Measurements from ENCODE around the gene KCNH5. TPM values are rescaled to one million over a fixed set of nuclear protein-coding genes. Genes with fewer than 3 reads are reported as not detected.

The KCNH5 gene
- total RNA-seq, 2 experiments from 2014 or later: not detected

DNA sequence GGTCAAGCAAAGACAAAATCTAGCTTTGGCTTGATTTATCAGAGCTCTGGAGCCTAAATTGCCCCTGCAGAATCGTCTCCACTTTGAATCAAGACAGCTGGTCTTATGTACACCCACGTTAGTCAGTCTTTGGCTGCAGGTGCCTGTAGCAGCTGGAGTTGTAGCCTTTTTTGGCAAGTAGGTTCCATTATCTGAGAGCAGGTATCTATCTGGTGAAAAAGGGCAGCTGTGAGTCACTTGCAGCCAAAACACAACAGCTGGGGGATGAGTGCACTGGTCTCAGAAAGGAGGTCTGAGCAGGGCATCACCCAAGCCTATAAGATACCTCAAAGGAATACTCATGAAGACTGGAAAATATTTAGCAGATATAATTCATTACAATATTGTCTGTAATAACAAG is 43.6 kb upstream of the KCNH5 start:
- BruUV-seq (replicated peaks): no TSS peak
- Histone ChIP-seq H3K79me2 (ENCODE audit: insufficient read depth, low read depth, low read length) (no peaks in the 10 kb centered on the region), H2AFZ (ENCODE audit: low read length) (no peak overlapping the region), H3K4me3 (ENCODE audit: low read depth, low read length, poor library complexity, severe bottlenecking) (no peak overlapping the region), H4K20me1 (ENCODE audit: insufficient read depth, low read length) (no peaks in the 10 kb centered on the region), H3K27ac (ENCODE audit: low read depth, low read length, poor library complexity, severe bottlenecking) (no peak overlapping the region), H3K9me2 (ENCODE audit: insufficient read depth, low read length) (no peaks in the 10 kb centered on the region), H3K4me1 (ENCODE audit: insufficient read depth, low read length, poor library complexity, severe bottlenecking) (no peaks in the 10 kb centered on the region), H3K4me2 (ENCODE audit: low read length) (no peak overlapping the region), H3K9me3 (ENCODE audit: low read length) (no peaks in the 10 kb centered on the region), H3K36me3 (ENCODE audit: insufficient read depth, low read length) (no peaks in the 10 kb centered on the region)
- DNase-seq (ENCODE audit: low spot score): no peak
- ChIA-PET CTCF (ENCODE audit: unreplicated experiment) (no interaction called here), POLR2A (interaction anchor here (1.1 kb wide), 1 partner anchor 8 kb away, joined by 3 read pairs; no protein-coding TSS in a partner anchor)
- no peak for TF ChIP-seq EZH2phosphoT487 (IDR thresholded peaks at IDR 0.05; ENCODE audit: borderline replicate concordance, low read depth, low read length)
- TF ChIP-seq, protein P1, sequence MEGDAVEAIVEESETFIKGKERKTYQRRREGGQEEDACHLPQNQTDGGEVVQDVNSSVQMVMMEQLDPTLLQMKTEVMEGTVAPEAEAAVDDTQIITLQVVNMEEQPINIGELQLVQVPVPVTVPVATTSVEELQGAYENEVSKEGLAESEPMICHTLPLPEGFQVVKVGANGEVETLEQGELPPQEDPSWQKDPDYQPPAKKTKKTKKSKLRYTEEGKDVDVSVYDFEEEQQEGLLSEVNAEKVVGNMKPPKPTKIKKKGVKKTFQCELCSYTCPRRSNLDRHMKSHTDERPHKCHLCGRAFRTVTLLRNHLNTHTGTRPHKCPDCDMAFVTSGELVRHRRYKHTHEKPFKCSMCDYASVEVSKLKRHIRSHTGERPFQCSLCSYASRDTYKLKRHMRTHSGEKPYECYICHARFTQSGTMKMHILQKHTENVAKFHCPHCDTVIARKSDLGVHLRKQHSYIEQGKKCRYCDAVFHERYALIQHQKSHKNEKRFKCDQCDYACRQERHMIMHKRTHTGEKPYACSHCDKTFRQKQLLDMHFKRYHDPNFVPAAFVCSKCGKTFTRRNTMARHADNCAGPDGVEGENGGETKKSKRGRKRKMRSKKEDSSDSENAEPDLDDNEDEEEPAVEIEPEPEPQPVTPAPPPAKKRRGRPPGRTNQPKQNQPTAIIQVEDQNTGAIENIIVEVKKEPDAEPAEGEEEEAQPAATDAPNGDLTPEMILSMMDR (conservative IDR thresholded peaks at IDR 0.05; ENCODE audit: low read length): no peak
- intact Hi-C loops (cut with micrococcal nuclease; ENCODE audit: unreplicated experiment): no loop called here

DNA sequence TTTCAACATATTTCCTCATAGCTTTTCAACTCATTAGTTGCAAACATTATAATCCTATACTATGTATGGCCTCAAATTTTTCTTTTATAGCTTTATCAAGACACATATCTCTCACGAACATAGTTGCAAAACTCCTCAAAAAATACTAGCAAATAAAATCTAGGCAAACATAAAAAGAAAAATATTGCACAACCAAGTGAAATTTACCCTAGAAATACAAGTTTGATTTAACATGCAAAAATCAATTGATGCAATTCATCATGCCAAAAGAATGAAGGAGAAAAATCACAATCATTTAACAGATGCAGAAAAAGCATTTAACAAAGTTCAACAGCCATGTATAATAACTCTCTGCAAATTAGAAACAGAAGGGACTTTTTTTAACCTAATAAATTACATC is 33.3 kb upstream of the KCNH5 start:
- intact Hi-C loops (cut with micrococcal nuclease; ENCODE audit: unreplicated experiment): no loop called here
- Histone ChIP-seq H3K4me2 (ENCODE audit: low read length) (no peak overlapping the region), H3K4me1 (ENCODE audit: insufficient read depth, low read length, poor library complexity, severe bottlenecking) (no peaks in the 10 kb centered on the region), H2AFZ (ENCODE audit: low read length) (no peak overlapping the region), H3K4me3 (ENCODE audit: low read depth, low read length, poor library complexity, severe bottlenecking) (no peak overlapping the region), H3K9me2 (ENCODE audit: insufficient read depth, low read length) (no peaks in the 10 kb centered on the region), H4K20me1 (ENCODE audit: insufficient read depth, low read length) (no peaks in the 10 kb centered on the region), H3K27ac (ENCODE audit: low read depth, low read length, poor library complexity, severe bottlenecking) (no peak overlapping the region), H3K79me2 (ENCODE audit: insufficient read depth, low read depth, low read length) (no peaks in the 10 kb centered on the region), H3K9me3 (ENCODE audit: low read length) (no peaks in the 10 kb centered on the region), H3K36me3 (ENCODE audit: insufficient read depth, low read length) (no peaks in the 10 kb centered on the region)
- DNase-seq (ENCODE audit: low spot score): no peak
- ChIA-PET POLR2A (no interaction called here), CTCF (ENCODE audit: unreplicated experiment) (no interaction called here)
- TF ChIP-seq, protein P1 (conservative IDR thresholded peaks at IDR 0.05; ENCODE audit: low read length): no peak
- no peak for TF ChIP-seq EZH2phosphoT487 (IDR thresholded peaks at IDR 0.05; ENCODE audit: borderline replicate concordance, low read depth, low read length)
- BruUV-seq (replicated peaks): no TSS peak

DNA sequence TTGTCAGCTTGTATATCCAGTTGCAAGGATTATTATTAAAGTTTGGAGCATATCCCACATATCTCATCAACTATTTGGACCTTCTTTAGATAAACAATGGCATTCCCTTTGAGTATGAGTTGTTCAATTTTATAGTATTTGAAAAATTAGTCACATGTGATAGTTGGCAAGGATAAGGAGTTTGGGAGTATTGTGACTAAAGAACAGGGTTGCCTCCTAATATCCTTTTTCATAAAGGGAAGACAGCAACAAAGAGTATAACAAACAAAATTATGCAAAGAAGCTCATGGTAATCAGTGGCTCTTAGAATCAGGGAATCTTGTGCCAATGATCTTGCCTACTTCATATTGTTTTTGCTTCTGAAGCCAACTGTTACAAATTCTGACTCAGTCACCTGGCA is 31.2 kb upstream of the KCNH5 start:
- Histone ChIP-seq H3K9me2 (ENCODE audit: insufficient read depth, low read length) (no peaks in the 10 kb centered on the region), H3K27ac (ENCODE audit: low read depth, low read length, poor library complexity, severe bottlenecking) (no peak overlapping the region), H3K79me2 (ENCODE audit: insufficient read depth, low read depth, low read length) (no peaks in the 10 kb centered on the region), H3K9me3 (ENCODE audit: low read length) (no peaks in the 10 kb centered on the region), H3K4me3 (ENCODE audit: low read depth, low read length, poor library complexity, severe bottlenecking) (no peak overlapping the region), H3K36me3 (ENCODE audit: insufficient read depth, low read length) (no peaks in the 10 kb centered on the region), H2AFZ (ENCODE audit: low read length) (no peak overlapping the region), H3K4me1 (ENCODE audit: insufficient read depth, low read length, poor library complexity, severe bottlenecking) (no peaks in the 10 kb centered on the region), H4K20me1 (ENCODE audit: insufficient read depth, low read length) (no peaks in the 10 kb centered on the region), H3K4me2 (ENCODE audit: low read length) (no peak overlapping the region)
- no TSS peak for BruUV-seq (replicated peaks)
- TF ChIP-seq EZH2phosphoT487 (IDR thresholded peaks at IDR 0.05; ENCODE audit: borderline replicate concordance, low read depth, low read length): no peak
- TF ChIP-seq, protein P1 (conservative IDR thresholded peaks at IDR 0.05; ENCODE audit: low read length): no peak
- POLR2A ChIA-PET: interaction anchor here (0.5 to 1.5 kb wide), 2 partner anchors 37 to 211 kb away, joined by 3 to 5 read pairs; no protein-coding TSS in a partner anchor
- intact Hi-C loops (cut with micrococcal nuclease; ENCODE audit: unreplicated experiment): no loop called here
- CTCF ChIA-PET (ENCODE audit: unreplicated experiment): no interaction called here
- DNase-seq (ENCODE audit: low spot score): no peak

Data from OCI-LY7 (cell line).